AG09309 (cell line): ENCODE data around the gene NDRG2.

ENCODE experiments used
- DNase-seq: peaks from one replicate; pipeline ENCODE4 v3.0.0-alpha.2; 2010; ENCODE audit warnings: low read depth
- H3K4me3 ChIP-seq: 2 replicates; pipeline ENCODE4 v1.5.1; 2011; ENCODE audit warnings: mild to moderate bottlenecking, low read depth, low read length, moderate library complexity; ENCODE audit not compliant: control insufficient read depth
- TF ChIP-seq, protein P1 (sequence below): IDR thresholded peaks from 2 replicates; pipeline ENCODE4 v1.5.1; 2011; ENCODE audit warnings: mild to moderate bottlenecking, low read depth, low read length, inconsistent platforms; ENCODE audit not compliant: insufficient read depth, control insufficient read depth; ENCODE audit errors: missing control alignments

The NDRG2 gene

DNA sequence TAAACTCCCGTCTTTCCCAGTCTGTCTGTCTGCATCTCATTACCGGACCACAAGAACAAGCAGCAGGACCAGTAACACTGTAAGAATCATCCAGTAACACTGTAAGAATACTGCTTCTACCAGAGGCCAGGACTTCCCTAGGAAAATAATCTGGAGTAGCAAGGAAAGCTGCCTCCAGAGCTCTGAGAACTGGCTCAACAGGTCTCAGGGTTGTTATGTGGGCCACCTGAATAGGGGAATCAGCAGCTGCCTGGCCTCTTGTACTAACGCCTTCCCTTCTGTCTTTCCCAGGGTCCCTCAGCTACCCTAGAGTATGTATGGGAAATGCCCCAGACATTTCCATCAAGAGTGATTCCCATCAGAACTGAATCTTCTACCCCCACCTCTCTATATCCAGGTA is 26.7 kb downstream of the NDRG2 start:
- no peak for DNase-seq
- TF ChIP-seq, protein P1, sequence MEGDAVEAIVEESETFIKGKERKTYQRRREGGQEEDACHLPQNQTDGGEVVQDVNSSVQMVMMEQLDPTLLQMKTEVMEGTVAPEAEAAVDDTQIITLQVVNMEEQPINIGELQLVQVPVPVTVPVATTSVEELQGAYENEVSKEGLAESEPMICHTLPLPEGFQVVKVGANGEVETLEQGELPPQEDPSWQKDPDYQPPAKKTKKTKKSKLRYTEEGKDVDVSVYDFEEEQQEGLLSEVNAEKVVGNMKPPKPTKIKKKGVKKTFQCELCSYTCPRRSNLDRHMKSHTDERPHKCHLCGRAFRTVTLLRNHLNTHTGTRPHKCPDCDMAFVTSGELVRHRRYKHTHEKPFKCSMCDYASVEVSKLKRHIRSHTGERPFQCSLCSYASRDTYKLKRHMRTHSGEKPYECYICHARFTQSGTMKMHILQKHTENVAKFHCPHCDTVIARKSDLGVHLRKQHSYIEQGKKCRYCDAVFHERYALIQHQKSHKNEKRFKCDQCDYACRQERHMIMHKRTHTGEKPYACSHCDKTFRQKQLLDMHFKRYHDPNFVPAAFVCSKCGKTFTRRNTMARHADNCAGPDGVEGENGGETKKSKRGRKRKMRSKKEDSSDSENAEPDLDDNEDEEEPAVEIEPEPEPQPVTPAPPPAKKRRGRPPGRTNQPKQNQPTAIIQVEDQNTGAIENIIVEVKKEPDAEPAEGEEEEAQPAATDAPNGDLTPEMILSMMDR, result no peak
- H3K4me3 ChIP-seq, result no peak overlapping the region

DNA sequence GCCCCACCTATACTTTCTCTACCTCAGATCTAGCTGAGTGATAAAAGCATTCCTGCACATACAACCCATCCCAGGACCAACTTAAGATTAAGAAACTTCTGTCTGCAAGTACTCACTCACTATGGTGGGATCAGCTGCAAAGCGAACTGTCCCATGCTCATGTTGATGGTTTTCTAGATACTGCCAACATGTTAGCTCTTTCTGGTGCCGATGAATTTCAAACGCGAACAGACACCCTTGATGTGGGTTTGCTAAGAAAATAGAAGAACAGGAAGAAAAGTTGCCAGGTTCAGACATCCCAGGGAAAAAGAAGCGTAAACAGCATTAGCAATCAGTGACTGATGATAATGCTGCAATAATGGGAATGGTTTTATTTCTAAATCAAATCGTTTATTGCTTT is 27.3 kb downstream of the NDRG2 start:
- no peak overlapping the region for H3K4me3 ChIP-seq
- DNase-seq, result no peak
- TF ChIP-seq, protein P1, result no peak

DNA sequence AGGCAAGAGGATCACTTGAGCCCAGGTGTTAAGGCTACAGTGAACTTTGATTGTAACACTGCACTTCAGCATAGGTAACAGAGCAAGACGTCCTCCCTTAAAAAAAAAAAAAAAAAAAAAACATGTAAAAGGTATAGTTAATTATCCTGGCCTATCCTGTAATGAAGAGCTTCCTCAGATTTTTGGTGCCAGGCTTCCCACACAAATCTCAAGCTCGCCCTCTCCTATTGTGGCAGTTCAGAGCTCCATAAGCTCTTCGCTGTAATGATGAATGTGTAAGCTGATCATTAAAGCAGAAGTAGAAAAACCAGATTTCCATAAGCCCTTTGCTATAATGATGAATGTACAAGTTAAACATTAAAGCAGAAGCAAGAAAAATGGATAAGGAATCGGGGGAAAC is 27.7 kb downstream of the NDRG2 start:
- TF ChIP-seq, protein P1, result no peak
- no peak overlapping the region for H3K4me3 ChIP-seq
- no peak for DNase-seq

DNA sequence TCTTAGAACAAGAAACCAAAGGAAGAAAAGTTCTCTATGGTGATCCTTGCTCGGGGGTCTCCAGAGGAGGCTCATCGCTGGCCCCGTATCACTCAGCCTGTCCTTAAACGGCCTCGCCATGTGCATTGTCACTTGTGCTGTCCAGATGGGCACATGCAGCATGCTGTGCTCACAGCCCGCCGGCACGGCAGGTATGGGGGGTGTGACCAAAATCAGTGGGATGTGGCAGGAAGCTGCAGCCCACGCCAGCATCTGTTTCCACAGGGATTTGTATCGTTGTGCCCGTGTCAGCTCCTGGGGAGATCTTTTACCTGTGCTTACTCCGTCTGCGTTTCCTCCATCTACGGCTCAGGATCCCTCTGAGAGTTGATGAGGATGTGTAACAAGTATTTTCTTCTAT is 28.3 kb downstream of the NDRG2 start:
- H3K4me3 ChIP-seq, result no peak overlapping the region
- TF ChIP-seq, protein P1, result no peak
- no peak for DNase-seq

DNA sequence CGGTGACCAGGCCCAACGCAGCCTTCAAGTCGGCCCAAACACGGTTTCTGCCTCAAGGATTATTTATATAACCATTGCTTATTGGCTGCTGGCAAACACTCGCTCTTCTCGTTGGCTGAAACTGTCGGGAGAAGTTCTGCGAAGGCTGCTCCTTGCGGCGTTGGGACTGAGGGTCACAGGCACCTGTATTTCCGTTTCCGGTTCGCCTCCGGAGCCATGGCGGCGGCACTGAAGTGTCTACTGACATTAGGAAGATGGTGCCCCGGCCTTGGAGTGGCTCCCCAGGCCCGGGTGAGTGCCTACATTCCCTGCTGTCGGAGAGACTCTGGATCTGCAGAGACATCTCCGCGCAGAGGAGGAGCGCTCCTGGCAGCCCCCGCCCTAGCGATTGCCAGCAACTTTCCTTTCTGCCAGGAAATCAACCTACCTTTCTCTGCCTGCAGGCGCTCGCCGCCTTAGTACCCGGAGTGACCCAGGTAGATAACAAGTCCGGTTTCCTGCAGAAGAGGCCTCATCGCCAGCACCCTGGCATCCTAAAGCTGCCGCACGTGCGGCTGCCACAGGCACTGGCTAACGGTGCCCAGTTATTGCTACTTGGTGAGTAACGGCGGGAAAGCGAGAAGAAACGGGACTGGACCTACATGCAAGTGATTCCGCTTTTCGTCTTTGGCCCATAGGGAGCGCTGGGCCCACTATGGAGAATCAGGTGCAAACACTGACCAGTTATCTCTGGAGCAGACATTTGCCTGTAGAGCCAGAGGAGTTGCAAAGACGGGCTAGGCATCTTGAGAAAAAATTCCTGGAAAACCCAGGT is 34.9 kb downstream of the NDRG2 start, which contains the start of gene METTL17:
METTL17 (plus strand) TSS at position 194 of the 814 bp plus-strand sequence; CDS start at position 217, 23 bp downstream.
- TF ChIP-seq, protein P1, result peak; percentile 47
- peak; percentile 95 for DNase-seq
- H3K4me3 ChIP-seq, result peak within 1 kb of the TSS; percentile 79

DNA sequence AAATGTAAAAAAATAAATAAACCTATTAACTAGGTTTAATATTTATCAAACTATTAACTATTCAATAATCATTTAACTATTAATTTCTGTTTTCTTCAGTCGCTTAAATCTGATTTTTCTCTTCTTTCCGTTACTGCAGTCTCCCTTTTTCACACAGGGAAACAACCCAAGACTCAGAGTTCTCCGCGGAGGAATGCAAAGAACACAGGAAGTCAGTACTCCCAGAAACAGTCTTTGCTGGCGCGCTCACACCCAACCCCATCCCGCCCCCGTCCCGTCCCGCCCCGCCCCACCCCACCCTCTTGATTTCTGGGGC is 35.4 kb downstream of the NDRG2 start:
- no peak for DNase-seq
- TF ChIP-seq, protein P1, result no peak
- H3K4me3 ChIP-seq, result no peak overlapping the region
